Measurements from ENCODE around the gene SPATA32. TPM values are rescaled to one million over a fixed set of nuclear protein-coding genes. Genes with fewer than 3 reads are reported as not detected.

Gene SPATA32
- total and polyA plus RNA-seq, 3 experiments from 2014 or later = 0.15 to 0.33 TPM; not detected in 1

GRCh38 chr17:45230787-45231480 is 31.0 kb downstream of the SPATA32 start:
- DNase-seq = no peak
- Histone ChIP-seq H3K27ac (ENCODE audit: low read depth, low read length) (no peak overlapping the region), H3K4me3 (ENCODE audit: low read length) (peak overlapping the region; percentile 28), H3K36me3 (ENCODE audit: insufficient read depth, low read length) (peaks cover 9% of the 10 kb centered on the region), H3K9me3 (ENCODE audit: low read length) (no peaks in the 10 kb centered on the region), H3K27me3 (ENCODE audit: insufficient read depth, low read length, poor library complexity, severe bottlenecking) (no peaks in the 10 kb centered on the region), H3K4me1 (ENCODE audit: insufficient read depth, low read length) (peaks cover 76% of the 10 kb centered on the region)
- Mint-ChIP-seq H3K27me3 (peaks cover 0 to 3% of the 10 kb centered on the region in 2 donors), H3K4me3 (peak overlapping the region in 3 of 7 donors; percentile 29 to 100 (median 44)), H3K4me1 (peaks cover 82 to 97% (median 84%) of the 10 kb centered on the region in 3 donors), H3K9me3 (no peaks in the 10 kb centered on the region), H3K27ac (peak overlapping the region; percentile 97 to 100 (median 100)), H3K36me3 (peaks cover 0 to 70% (median 8%) of the 10 kb centered on the region in 3 donors)
- POLR2A ChIA-PET = interaction anchor here (1.0 to 13.4 kb wide), 4 partner anchors 11 to 25 kb away, joined by 3 to 189 read pairs (median 20); partner anchors contain the start of gene FMNL1
- CTCF ChIA-PET = interaction anchor here (1.2 to 13.0 kb wide), 11 partner anchors 10 to 155 kb away, joined by 3 to 409 read pairs (median 11); partner anchors contain the start of genes ACBD4, FMNL1, HEXIM1 and MAP3K14

GRCh38 chr17:45230410-45230786 is 31.5 kb downstream of the SPATA32 start:
- POLR2A ChIA-PET = interaction anchor here (0.5 to 13.4 kb wide), 3 partner anchors 10 to 85 kb away, joined by 4 to 189 read pairs (median 36); partner anchors contain the start of gene FMNL1
- H3K4me3 Mint-ChIP-seq = peak overlapping the region in 6 of 7 donors; percentile 75 to 100 (median 100)
- Histone ChIP-seq H3K27me3 (ENCODE audit: insufficient read depth, low read length, poor library complexity, severe bottlenecking) (no peaks in the 10 kb centered on the region), H3K9me3 (ENCODE audit: low read length) (no peaks in the 10 kb centered on the region), H3K4me1 (ENCODE audit: insufficient read depth, low read length) (peaks cover 76% of the 10 kb centered on the region), H3K36me3 (ENCODE audit: insufficient read depth, low read length) (peaks cover 6% of the 10 kb centered on the region), H3K27ac (ENCODE audit: low read depth, low read length) (peak overlapping the region; percentile 98), H3K4me3 (ENCODE audit: low read length) (peak overlapping the region; percentile 28)
- H3K36me3 Mint-ChIP-seq = peaks cover 0 to 69% (median 7%) of the 10 kb centered on the region in 3 donors
- H3K27ac Mint-ChIP-seq = peak overlapping the region; percentile 97 to 100 (median 100)
- no peak for DNase-seq
- peaks cover 81 to 97% (median 84%) of the 10 kb centered on the region in 3 donors for H3K4me1 Mint-ChIP-seq
- CTCF ChIA-PET = interaction anchor here (1.2 to 13.0 kb wide), 10 partner anchors 10 to 156 kb away, joined by 3 to 409 read pairs (median 14); partner anchors contain the start of genes ACBD4, FMNL1, HEXIM1 and MAP3K14
- no peaks in the 10 kb centered on the region for H3K9me3 Mint-ChIP-seq
- peaks cover 0 to 3% of the 10 kb centered on the region in 2 donors for H3K27me3 Mint-ChIP-seq

DNA sequence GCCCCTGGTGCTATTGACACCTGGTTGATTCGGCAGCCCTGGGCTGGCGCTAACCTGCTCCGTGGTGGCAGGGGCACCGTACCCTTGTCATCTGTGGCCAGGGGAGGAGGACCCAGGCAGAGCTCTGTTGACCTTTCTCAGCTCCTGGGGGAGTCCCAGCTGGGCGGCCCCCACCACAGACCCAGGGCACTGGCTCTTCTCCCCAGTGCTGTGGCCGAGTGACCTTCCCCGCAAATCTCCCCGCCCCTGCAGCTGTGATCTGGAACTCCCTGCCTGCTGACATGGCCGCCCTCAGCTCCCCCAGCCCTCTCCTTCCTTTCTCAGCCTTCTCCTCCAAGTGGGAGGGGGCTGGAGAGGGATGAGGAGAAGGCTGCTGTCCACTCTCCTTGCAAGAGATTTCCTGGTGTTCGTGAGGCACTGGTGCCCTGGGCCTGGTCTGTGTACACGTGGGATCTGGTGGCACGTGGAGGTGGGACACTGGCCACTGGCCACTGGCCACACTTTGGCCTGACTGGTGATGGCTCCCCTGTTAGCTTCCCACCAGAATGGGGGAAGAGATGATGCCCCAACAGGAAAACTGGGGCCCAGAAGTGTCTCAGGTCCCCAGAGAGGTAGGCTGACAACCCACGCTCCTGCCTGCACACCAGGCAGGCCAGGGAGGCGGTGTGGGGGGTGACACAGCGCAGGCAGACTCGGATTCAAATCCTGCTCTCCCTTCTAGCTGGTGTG is 32.0 kb downstream of the SPATA32 start:
- peaks cover 6% of the 10 kb centered on the region for H3K36me3 ChIP-seq (ENCODE audit: insufficient read depth, low read length)

DNA sequence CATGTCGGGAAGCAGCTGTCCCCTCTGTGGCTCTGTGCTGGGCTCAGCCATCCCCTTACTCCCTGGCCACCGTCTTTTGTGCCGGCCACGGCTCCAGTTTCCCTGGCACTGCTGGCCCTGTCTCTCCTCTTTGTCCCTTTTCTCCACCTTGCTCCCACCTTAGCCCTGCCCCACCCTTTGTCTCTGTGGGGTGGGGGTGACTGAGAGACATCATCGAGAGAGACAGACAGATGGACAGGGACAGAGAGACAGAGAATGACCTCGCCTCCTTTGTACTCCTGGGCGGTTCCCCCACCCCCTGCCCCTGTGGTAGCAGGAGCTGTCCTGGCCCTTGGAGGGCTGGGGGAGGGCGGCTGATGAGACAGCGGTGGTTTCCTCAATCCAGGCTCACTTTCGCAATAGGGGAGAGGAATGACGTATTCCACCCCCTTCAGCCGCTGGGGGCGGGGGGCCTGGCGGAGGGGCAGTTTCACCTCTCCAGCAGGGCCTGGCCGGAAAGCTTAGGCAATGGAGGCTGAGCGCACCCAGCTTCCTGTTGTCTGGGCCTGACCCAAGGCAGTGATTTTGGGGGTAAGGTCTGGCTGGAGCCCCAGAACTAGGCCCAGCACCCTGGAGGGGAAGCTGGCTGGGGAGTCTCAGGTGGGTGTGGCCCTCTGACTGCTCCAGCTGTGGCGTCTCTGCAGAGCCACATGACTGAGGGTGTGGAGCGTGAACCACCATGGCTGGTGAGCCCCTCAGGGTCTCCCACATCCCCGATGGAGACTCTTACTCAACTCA is 32.9 kb downstream of the SPATA32 start:
- H3K27ac ChIP-seq (ENCODE audit: low read depth, low read length) = peak overlapping the region; percentile 98
- Mint-ChIP-seq H3K9me3 (no peaks in the 10 kb centered on the region), H3K4me1 (peaks cover 80 to 90% (median 83%) of the 10 kb centered on the region in 3 donors), H3K36me3 (peaks cover 0 to 64% (median 7%) of the 10 kb centered on the region in 3 donors), H3K27me3 (peaks cover 0 to 3% of the 10 kb centered on the region in 2 donors), H3K27ac (peak overlapping the region; percentile 97 to 100 (median 100)), H3K4me3 (peak overlapping the region; percentile 96 to 100 (median 99))
- ChIA-PET CTCF (interaction anchor here (0.7 to 13.0 kb wide), 11 partner anchors 8 to 157 kb away, joined by 3 to 409 read pairs (median 8); partner anchors contain the start of genes ACBD4, FMNL1 and HEXIM2), POLR2A (interaction anchor here (0.5 to 13.4 kb wide), 5 partner anchors 9 to 1132 kb away, joined by 3 to 189 read pairs (median 5); partner anchors contain the start of genes FMNL1 and MAP3K14)
- no peaks in the 10 kb centered on the region for H3K27me3 ChIP-seq (ENCODE audit: insufficient read depth, low read length, poor library complexity, severe bottlenecking)
- H3K4me3 ChIP-seq (ENCODE audit: low read length) = peak overlapping the region; percentile 95
- peak; percentile 78 to 91 (median 85) for DNase-seq
- H3K9me3 ChIP-seq (ENCODE audit: low read length) = no peaks in the 10 kb centered on the region
- peaks cover 6% of the 10 kb centered on the region for H3K36me3 ChIP-seq (ENCODE audit: insufficient read depth, low read length)
- peaks cover 75% of the 10 kb centered on the region for H3K4me1 ChIP-seq (ENCODE audit: insufficient read depth, low read length)

More for the DNA sequence above, 32.0 kb downstream of the SPATA32 start:
- H3K4me1 Mint-ChIP-seq = peaks cover 81 to 97% (median 84%) of the 10 kb centered on the region in 3 donors
- Histone ChIP-seq H3K4me3 (ENCODE audit: low read length) (peak overlapping the region; percentile 95), H3K9me3 (ENCODE audit: low read length) (no peaks in the 10 kb centered on the region), H3K4me1 (ENCODE audit: insufficient read depth, low read length) (peaks cover 76% of the 10 kb centered on the region), H3K27me3 (ENCODE audit: insufficient read depth, low read length, poor library complexity, severe bottlenecking) (no peaks in the 10 kb centered on the region), H3K27ac (ENCODE audit: low read depth, low read length) (peak overlapping the region; percentile 98)
- H3K36me3 Mint-ChIP-seq = peaks cover 0 to 68% (median 7%) of the 10 kb centered on the region in 3 donors
- ChIA-PET POLR2A (interaction anchor here (0.5 to 13.4 kb wide), 3 partner anchors 10 to 84 kb away, joined by 4 to 189 read pairs (median 36); partner anchors contain the start of gene FMNL1), CTCF (interaction anchor here (1.0 to 13.0 kb wide), 13 partner anchors 9 to 156 kb away, joined by 3 to 409 read pairs (median 8); partner anchors contain the start of genes ACBD4, FMNL1, HEXIM1 and MAP3K14)
- no peaks in the 10 kb centered on the region for H3K9me3 Mint-ChIP-seq
- DNase-seq = no peak
- H3K27me3 Mint-ChIP-seq = peaks cover 0 to 3% of the 10 kb centered on the region in 2 donors
- H3K27ac Mint-ChIP-seq = peak overlapping the region; percentile 97 to 100 (median 100)
- peak overlapping the region; percentile 96 to 100 (median 99) for H3K4me3 Mint-ChIP-seq

GRCh38 chr17:45227926-45228762 is 33.8 kb downstream of the SPATA32 start:
- peaks cover 80 to 85% (median 83%) of the 10 kb centered on the region in 3 donors for H3K4me1 Mint-ChIP-seq
- H3K27ac Mint-ChIP-seq = peak overlapping the region; percentile 97 to 100 (median 100)
- POLR2A ChIA-PET = interaction anchor here (0.9 to 13.4 kb wide), 7 partner anchors 8 to 93 kb away, joined by 3 to 189 read pairs (median 5); partner anchors contain the start of genes ACBD4, FMNL1 and MAP3K14

DNA sequence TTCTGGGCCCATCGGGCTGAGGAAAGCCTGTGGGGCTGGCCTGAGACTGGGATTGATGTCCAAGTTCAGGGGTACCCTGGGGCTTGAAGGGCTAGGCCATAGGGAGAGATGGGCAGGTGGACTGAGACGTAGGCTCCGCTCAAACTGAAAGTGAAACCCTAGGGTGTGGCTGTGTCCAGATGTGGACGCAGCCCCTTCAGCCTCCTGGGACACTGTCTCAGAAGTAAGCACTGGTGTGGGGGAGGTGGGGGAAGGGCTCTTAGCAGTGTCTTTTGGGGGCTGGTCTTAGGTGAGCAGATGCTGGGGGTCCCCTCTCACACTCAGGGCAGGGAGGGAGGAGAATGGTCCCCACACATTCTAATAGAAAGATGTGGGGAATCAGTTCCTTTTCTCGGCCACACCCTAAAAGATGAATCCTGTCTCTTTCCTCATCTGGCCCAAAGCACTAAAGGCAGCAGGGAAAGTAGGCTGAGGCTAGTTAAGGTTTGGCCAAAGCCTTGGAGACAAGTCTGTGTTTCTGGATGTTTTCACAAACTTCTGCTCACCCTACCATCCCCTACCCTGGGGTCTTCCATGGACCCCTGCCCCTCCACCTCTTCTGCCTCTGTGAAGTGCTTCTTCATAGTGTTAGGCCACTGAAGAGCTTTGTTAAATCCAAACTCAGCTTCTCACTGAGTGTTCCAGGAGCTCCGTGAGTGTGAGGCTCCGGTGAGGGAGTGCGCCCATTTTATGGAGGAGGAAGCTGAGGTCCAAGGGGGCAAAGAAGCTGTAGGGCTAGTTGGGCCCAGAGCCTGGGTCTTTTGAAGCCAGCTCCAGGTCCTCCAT is 34.6 kb downstream of the SPATA32 start:
- peaks cover 3% of the 10 kb centered on the region for H3K36me3 ChIP-seq (ENCODE audit: insufficient read depth, low read length)
- Mint-ChIP-seq H3K27me3 (peaks cover 0 to 3% of the 10 kb centered on the region in 2 donors), H3K4me3 (peak overlapping the region; percentile 96 to 100 (median 99)), H3K27ac (peak overlapping the region; percentile 97 to 100 (median 100)), H3K9me3 (no peaks in the 10 kb centered on the region), H3K36me3 (peaks cover 0 to 63% (median under 1%) of the 10 kb centered on the region in 3 donors), H3K4me1 (peaks cover 73 to 77% (median 75%) of the 10 kb centered on the region in 3 donors)
- H3K4me1 ChIP-seq (ENCODE audit: insufficient read depth, low read length) = peaks cover 74% of the 10 kb centered on the region
- H3K27ac ChIP-seq (ENCODE audit: low read depth, low read length) = peak overlapping the region; percentile 98
- CTCF ChIA-PET = interaction anchor here (0.9 to 13.8 kb wide), 5 partner anchors 7 to 158 kb away, joined by 4 to 409 read pairs (median 74); partner anchors contain the start of gene FMNL1
- peak in 1 of 5 donors; percentile 47 for DNase-seq
- POLR2A ChIA-PET = interaction anchor here (0.9 to 13.4 kb wide), 9 partner anchors 8 to 166 kb away, joined by 3 to 189 read pairs (median 6); partner anchors contain the start of genes ACBD4, HEXIM1, MAP3K14 and NMT1
- no peaks in the 10 kb centered on the region for H3K27me3 ChIP-seq (ENCODE audit: insufficient read depth, low read length, poor library complexity, severe bottlenecking)
- no peaks in the 10 kb centered on the region for H3K9me3 ChIP-seq (ENCODE audit: low read length)
- peak overlapping the region; percentile 95 for H3K4me3 ChIP-seq (ENCODE audit: low read length)

More at GRCh38 chr17:45227926-45228762, 33.8 kb downstream of the SPATA32 start:
- H3K4me3 ChIP-seq (ENCODE audit: low read length) = peak overlapping the region; percentile 95
- Mint-ChIP-seq H3K4me3 (peak overlapping the region; percentile 96 to 100 (median 99)), H3K9me3 (no peaks in the 10 kb centered on the region), H3K36me3 (peaks cover 0 to 63% (median 7%) of the 10 kb centered on the region in 3 donors), H3K27me3 (peaks cover 0 to 3% of the 10 kb centered on the region in 2 donors)
- peaks cover 75% of the 10 kb centered on the region for H3K4me1 ChIP-seq (ENCODE audit: insufficient read depth, low read length)
- peak overlapping the region; percentile 98 for H3K27ac ChIP-seq (ENCODE audit: low read depth, low read length)
- CTCF ChIA-PET = interaction anchor here (0.7 to 13.0 kb wide), 12 partner anchors 8 to 158 kb away, joined by 3 to 409 read pairs (median 8); partner anchors contain the start of genes ACBD4, FMNL1 and HEXIM2
- H3K36me3 ChIP-seq (ENCODE audit: insufficient read depth, low read length) = peaks cover 6% of the 10 kb centered on the region
- peak in 2 of 5 donors; percentile 30 to 52 for DNase-seq
- H3K27me3 ChIP-seq (ENCODE audit: insufficient read depth, low read length, poor library complexity, severe bottlenecking) = no peaks in the 10 kb centered on the region
- no peaks in the 10 kb centered on the region for H3K9me3 ChIP-seq (ENCODE audit: low read length)

All from CD8-positive, alpha-beta memory T cell (primary cell).